GM18505 (cell line): ENCODE data around the gene SHISA9.
"Not testable (repeated sequence)": the region's sequence is repeated elsewhere in the genome, so short reads cannot be mapped to it uniquely, and the experiment has no call there.

Source experiments
- ATAC-seq: cut with Tn5 transposase; IDR thresholded peaks from one replicate; pipeline ENCODE4 v1.9.1; 2021; ENCODE audit not compliant: unreplicated experiment
- POLR2A ChIP-seq: IDR thresholded peaks from 4 replicates; pipeline ENCODE4 v1.6.1; 2011; ENCODE audit warnings: borderline replicate concordance; ENCODE audit not compliant: insufficient read depth, insufficient read length; ENCODE audit errors: extremely low read depth

The SHISA9 gene

DNA sequence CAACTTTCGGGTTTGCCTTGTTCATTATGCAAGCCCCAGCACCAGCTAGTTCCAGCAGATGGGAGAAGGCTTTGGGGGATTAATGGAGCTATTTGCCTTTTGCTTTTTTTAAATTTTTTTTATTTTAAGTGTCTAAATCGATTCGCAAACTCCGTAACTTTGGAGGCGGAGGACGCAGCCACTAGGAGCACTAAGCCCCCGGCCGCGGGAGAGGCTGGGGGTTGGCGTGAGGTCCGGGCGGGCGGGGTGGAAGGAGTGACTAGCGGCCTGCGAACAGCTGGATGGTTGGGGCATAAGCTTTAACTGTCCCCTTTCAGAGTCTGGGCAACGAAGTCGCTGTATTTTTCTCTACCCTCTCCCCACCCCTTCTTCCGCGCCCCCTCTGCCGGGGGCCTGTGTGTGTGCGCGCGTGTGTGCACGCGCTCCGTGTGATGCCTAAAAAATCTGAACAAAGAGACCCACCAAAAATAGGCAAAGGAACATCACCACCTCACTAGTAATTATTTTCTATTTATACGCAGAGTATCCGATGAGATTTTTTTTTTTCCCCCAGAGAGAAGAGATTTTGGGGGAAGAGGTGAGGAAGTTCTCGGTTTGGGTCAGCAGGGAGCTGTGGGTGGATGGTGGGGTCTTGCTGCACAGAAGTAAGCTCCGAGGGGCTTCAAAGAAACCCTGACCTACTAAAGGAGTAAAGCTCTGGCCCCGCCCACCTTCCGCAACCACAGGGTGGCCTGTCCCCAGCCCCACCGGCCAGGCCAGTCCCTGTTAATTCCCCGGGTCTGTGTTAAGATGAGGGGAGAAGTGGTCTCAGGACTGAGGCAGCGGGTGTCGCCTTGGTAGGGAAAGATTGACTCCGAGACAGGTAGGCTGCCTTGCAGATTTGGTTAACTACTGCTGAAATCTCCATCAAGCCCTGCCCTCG, 2.3 kb downstream of the SHISA9 start:
- no peak for TF ChIP-seq POLR2A
- no peak for ATAC-seq

DNA sequence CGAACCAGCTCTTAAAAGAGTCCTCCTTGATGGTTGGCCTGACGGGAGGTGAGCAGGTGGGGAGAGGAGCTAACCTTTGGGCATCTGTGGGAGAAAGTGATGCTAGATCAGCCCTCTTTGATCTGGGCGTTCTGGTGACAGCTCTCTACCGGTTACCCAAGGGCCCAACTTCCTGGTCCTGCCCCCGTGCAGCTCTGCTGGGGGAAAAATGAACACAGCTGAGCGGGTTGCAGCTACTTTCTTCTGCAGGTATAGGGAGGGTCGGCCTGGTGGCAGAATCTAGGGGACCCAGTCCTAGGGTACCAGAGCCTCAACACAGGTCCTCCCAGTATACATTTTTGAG, 2.9 kb downstream of the SHISA9 start:
- no peak for TF ChIP-seq POLR2A
- no peak for ATAC-seq

DNA sequence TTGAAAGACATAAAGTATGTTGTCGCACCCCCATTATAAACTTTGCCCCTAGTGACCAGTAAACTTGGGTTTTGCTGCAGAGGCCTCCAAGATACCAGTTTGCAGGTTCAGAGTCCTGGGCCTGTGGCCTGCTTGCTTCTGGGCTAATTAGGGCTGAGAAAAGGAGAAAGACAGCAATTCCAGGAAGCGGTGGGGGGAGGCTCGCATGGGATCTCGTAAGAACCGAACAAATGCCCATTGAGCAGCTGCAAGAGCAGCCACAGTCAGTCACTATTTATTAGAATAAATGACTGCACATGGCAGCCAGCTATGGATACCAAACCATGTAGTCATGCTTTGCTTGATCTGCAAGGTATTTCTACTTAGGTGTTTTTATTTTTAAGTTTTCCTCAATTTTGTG, 4.9 kb downstream of the SHISA9 start:
- no peak for TF ChIP-seq POLR2A
- no peak for ATAC-seq

DNA sequence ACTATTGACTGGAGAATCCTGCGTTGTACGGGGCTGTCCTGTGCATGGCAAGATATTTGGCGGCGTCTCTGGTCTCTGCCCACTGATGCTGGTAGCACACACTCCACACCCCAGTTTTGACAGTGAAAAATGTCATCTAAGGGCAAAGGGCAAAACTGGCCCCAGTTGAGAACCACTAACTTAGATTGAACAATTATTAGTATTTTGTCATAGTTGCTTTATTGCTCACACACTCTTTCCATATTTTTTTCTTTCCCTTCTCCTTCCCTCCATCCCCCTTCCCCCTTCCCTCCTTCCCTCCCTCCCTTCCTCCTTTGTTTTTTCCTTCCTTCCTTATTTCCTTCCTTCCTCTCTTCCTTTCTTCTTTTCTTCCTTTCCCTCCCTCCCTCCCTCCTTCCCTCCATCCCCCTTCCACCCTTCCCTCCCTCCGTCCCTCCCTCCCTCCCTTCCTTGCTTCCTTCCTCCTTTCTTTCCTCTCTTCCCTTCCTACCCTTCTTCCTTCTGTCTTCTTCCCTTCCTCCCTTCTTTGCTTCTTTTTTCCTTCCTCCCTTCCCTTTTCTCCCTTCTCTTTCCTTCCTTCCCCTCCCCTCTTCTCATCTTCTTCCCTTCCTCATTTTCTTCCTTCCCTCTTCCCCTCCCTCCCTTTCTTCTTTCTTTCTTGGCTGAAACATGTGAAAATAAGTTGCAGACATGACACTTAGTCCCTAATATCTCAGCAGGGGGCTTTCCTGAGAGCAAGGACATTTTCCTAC, 5.5 kb downstream of the SHISA9 start:
- no peak for TF ChIP-seq POLR2A
- no peak for ATAC-seq

DNA sequence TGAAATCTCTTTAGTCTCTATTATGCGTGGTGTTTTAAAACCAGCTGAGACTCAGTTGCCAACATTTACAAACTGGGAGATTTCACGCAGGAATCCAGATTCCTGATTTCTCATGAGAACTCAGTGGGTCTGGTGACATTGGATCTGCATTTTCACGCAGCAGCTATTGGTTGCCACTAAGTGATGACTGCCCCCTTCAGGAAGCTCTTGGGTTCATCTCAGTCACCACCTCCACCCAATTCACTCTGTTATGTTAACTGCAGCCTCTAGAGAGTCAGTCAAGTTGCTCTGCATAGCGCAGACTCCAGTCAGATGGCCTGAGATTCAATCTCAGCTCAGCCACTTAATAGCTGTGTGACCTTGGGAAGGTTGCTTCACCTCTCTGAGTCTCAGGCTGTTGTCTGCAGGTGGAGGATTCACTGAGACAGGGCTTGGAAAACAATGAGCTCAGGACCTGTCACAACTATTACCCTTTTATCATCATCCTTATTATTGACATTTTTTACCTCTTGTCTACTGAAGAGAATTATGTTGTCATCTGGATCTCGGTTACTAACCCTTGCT, 6.4 kb downstream of the SHISA9 start:
- no peak for TF ChIP-seq POLR2A
- ATAC-seq, result no peak

DNA sequence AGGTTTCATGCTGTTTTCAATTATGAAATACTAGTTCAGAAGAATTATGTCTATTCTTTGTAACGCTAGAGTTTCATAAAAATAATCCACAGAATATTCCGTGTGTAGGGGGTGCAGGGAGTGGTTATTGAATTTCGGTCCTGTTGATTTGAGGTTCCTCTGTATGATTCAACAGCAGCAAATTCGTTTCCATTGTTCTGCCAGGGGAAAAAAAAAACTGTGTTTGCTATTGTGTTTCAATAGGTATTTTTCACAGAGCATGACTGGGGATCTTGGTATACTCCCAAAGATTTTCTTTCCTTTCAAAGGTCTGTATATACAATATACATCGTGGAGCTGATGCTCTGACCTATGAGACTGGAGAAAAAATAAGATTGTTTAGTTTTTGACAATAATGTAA, 15.8 kb downstream of the SHISA9 start:
- no peak for TF ChIP-seq POLR2A
- ATAC-seq, result no peak

DNA sequence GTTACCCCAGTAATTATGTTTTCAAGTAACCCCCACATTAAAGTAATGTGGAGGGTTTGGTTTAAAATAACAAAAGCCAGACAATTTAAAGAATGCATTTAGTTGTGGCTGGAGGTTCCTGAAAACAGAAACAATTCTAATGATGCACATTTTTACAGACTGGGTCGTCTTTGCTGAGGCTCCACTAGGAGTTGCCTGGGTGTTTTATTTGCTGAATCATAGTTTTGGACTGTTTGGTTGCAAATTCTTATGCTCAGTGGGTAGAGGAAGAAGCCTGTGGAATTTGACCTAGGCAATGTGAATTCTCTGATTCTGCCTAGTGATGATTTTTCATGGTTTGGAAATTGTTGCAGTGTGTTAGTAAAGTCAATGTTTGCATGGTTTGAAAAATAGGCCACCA, 16.3 kb downstream of the SHISA9 start:
- ATAC-seq, result no peak
- no peak for TF ChIP-seq POLR2A

DNA sequence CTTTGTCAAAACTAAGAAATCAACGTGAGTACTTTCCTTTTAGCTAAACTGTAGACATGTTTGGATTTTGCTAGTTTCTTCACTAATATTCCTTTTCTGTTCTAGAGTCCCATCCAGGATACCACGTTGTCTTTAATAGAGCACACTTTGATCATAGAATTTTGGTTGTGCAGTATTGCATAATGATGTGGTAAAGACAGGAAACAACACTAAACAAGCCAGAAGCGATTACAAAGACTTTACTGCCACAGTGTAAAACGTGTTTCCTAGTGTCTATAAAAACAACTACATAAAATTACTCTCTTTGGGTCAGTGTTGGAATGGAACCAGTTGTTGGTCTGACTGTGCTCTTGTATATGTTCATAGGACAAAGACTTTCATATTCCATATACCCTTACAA, 19.3 kb downstream of the SHISA9 start:
- ATAC-seq, result no peak
- no peak for TF ChIP-seq POLR2A

DNA sequence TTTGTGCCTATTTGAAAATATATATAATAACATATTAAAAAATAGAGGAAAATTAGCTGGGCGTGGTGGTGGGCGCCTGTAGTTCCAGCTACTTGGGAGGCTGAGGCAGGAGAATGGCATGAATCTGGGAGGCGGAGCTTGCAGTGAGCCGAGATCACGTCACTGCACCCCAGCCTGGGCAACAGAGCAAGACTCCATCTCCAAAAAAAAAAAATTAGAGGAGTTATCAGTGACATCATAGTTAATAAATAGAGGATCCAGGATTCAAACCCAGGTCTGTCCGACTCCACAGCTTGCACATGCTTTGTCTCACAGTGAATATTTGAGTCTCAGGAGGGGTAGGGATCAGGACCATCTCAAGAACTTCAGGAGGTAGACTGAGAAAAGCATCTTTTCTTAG, 22.2 kb downstream of the SHISA9 start:
- not testable (repeated sequence) for ATAC-seq

DNA sequence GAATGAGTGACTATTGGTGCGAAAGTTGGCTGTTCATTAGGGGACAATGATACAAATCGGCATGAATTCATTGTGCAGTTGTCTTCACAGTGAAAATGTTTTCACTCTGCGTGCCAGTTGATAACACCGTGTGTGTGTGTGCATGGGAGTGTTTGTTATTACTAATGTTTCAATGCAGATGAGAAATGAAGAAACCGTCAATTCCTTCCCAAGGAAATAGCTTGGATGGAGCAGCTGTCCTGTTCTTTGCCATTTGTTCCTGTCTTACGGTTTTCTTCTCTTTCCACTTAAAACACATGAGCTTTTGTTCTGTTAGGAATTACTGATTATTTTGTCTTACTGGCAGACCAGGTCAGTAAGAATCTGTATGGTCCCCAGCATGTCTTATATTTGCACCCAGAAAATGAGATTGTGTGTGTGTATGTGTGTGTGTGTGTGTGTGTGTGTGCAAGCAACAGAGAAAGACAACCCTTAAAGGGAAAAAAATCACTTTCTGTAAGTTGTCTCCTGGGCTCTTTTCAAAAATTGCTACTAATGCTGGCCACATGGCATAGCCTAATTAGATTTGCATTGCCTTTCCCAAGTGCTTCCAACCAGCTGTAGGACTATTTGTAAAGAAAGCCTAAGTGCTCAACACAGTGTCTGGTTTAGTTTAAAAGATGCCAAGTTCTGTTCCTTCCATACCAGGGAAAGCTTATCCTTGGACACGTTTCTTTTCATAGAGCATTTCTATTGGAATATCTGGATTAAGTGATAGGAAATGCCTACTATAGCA, 23.8 kb downstream of the SHISA9 start:
- no peak for TF ChIP-seq POLR2A
- ATAC-seq, result no peak

DNA sequence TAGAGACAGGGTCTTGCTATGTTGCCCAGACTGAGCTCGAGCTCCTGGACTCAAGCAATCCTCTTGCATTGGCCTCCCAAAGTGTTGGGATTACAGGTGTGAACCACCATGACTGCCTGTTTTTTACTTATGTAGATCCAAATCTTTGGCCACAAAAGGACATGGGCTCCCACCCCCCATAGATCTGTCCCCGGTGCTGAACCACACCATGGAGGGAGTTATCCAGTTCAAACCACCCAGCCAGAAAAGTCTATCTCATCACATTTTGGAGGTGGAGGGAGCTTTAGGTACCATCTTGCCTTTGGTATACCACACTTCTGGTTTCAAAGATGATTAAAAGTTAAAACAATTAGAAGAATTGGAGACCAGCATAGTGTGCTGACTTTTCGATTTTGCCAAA, 26.2 kb downstream of the SHISA9 start:
- no peak for TF ChIP-seq POLR2A
- ATAC-seq, result no peak

DNA sequence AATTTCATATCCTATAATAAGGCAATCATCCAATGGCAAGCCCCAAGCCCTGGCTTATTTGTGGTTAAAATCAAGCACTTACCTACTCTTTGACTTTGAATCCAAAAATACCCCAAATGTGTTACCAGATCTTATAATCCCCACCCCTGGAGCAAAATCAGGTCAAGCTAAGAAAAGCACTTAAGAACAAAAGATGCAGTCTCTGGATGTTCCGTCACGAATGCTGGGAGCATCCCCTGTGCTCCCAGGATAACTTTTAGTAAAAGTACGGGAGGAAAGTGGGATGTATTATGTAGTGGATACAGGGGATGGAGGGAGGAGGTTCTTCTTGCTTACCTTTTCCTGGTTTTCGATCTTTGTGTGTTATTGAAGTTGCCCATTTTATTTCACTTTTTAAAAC, 29.5 kb downstream of the SHISA9 start:
- TF ChIP-seq POLR2A, result no peak
- ATAC-seq, result no peak

DNA sequence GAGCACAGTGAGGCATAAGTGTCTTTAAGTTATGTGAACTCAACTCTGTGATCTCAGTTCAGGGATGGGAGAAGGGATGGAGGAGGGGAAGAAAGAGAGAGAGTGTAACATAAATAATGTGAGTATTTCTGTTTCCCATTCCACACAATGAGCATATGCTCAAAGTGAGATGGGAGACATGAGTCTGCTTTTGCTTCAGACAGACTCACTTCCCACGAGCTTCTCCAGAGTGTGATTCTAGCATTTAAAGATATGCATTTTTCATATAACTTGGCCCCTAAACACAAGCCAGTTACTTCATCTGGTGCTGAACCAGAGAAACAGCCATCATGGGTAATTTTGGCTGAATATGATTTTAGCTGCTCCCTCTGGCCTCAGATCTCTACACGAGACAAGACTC, 35.0 kb downstream of the SHISA9 start:
- no peak for ATAC-seq
- TF ChIP-seq POLR2A, result no peak

DNA sequence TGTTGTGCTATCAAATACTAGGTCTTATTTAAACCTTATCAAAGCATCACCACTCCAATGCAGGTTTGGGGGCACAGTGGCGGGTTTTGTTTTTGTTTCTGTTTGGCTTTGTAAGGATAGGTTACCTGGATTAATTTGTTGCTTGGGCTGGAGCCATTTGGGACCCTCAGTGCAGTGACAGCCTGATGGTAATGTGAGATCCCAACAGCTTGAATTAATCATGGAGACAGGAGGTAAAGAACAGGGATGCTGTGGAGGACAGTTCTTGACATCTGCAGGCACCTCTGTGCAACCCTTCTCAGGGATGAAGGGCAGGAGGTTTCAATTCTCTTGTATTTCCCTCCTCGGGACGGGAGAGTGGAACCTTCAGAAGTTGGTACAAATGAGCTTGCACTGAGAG, 40.5 kb downstream of the SHISA9 start:
- no peak for ATAC-seq
- no peak for TF ChIP-seq POLR2A

DNA sequence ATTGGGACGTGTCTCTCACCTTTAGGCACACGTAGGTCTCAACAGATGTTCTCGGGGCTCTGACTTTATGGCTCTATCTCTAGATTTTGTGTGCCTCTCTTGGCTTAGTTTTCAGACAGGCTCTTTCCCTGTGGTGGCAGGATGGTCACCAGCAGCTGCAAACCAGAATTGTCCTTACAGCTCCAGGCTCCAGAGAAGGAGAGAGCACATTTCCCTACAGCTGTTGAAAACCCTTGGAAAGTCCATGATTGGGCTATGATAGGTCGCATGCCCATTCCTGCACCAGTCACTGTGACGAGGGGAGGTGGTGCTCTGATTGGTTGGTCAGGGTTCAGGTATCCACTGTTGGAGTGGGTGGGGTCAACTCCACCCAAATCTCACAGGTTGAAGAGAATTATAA, 41.5 kb downstream of the SHISA9 start:
- ATAC-seq, result no peak
- TF ChIP-seq POLR2A, result no peak
